ENCODE data around the gene SSU72.
"Not testable (repeated sequence)": the region's sequence is repeated elsewhere in the genome, so short reads cannot be mapped to it uniquely, and the experiment has no call there.

SSU72 gene

DNA sequence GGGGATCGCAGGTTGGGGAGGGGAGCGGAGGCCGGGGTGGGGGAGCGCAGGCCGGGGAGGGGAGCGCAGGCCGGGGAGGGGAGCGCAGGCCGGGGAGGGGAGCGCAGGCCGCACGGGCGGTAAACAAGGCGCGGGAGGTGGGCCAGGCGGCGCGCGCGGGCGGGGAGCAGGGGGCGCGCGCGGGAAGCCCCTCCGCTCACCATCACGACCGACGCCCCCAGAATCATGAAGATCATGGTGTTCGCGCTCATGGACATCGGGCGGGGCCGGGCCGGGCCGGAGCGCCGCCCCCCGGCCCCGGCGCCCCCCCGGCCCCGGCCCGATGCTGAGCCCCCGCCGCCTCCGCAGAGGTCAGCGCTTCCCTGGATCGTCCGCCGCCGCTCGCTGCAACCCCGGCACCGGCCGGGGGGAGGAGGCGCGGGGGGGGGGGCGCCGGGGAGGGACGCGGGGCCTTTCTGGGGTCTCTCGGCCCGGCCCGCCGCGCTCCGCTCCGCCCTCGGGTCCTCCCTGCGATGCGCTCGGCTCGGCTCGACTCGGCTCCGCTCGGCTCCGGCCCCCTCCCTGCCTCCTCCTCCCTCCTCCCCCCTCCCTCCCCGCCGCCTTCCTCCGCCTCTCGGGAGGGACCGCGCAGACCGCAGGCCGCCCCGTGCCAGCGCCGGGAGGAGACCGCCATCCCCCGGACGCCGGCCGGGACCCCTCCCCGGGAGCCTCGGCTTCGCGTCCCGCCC is 34.4 kb downstream of the SSU72 start, which contains the start of gene TMEM240:
TSS of gene TMEM240 (minus strand) at position 535 of the 728 bp plus-strand sequence. CDS start at position 257, 278 bp downstream.
- peak; percentile 71 for DNase-seq

- DNase-seq: no peak
These were observed 35.2 kb downstream of the SSU72 start for GRCh38 chr1:1539310-1540089.

DNA sequence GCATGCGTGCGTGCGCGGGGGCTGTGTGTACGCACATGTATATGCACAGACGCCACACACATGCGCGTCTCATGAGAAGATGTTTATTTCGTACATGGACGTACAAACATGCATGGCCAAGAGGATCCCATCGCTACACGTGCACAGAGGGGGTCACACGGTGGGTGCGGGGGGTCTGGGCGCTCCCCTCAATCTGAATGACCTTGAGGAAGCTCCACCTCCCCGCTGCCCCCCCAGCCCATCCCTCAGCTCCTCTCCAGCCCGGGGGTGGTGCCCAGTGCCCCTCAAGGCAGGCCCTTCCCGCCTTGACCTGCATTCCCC is 35.7 kb downstream of the SSU72 start:
- DNase-seq: no peak

DNA sequence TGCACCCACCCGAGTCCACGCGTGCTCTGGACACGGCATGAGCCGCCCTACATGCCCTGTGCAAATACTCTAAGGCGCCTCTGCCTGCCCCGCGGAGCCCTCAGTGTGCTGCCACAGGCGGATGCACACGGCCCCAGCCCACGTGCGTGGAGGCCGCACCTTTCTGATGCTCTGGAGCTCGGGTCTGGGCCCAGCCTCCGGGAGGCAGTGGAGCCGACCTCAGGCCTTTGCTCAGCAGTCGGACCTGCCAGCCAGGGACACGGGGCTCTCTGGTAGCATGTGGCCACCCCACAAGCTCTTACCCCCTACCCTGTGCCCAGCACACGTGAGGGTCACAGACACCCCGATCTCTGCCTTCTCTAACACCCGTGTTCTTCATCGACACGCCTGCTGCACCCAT is 36.3 kb downstream of the SSU72 start:
- DNase-seq: no peak

GRCh38 chr1:1537626-1538250 is 36.9 kb downstream of the SSU72 start:
- no peak for DNase-seq

DNA sequence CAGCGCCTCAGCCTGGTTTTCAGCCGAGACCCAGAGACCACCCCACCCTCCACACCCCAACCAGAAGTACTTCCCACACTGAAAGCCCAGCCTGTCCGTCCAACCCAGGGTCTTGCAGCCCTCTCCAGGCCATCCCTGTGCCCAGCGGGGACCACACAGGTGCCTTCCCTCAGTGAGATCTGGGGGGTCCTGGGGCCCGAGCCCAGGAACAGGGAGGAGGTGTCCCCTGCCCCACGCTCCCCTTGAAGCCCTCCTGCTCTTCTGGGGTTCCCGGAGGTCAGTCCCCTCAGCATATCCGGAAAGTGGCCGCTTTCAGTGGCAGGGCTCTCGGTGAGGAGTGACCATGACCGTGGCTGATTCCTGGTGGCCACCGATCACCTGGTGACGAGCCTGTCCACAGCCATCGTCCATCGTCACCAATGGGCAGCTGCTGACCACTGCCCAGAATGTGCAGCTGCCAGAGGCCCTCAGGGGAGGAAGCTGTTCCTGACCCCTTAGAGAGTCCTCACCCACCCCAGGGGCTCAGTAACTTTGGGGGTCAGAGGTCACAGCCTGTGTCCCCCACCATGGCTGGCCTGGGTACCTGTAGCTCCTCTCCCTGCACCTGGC is 37.6 kb downstream of the SSU72 start:
- DNase-seq: no peak

- no peak for DNase-seq
These were observed 38.4 kb downstream of the SSU72 start for GRCh38 chr1:1536019-1536937.

GRCh38 chr1:1535201-1536018 is 39.3 kb downstream of the SSU72 start:
- DNase-seq: no peak

- no peak for DNase-seq
These were observed 40.1 kb downstream of the SSU72 start for GRCh38 chr1:1534401-1535154.

GRCh38 chr1:1533894-1534291 is 40.8 kb downstream of the SSU72 start:
- not testable (repeated sequence) for DNase-seq

DNA sequence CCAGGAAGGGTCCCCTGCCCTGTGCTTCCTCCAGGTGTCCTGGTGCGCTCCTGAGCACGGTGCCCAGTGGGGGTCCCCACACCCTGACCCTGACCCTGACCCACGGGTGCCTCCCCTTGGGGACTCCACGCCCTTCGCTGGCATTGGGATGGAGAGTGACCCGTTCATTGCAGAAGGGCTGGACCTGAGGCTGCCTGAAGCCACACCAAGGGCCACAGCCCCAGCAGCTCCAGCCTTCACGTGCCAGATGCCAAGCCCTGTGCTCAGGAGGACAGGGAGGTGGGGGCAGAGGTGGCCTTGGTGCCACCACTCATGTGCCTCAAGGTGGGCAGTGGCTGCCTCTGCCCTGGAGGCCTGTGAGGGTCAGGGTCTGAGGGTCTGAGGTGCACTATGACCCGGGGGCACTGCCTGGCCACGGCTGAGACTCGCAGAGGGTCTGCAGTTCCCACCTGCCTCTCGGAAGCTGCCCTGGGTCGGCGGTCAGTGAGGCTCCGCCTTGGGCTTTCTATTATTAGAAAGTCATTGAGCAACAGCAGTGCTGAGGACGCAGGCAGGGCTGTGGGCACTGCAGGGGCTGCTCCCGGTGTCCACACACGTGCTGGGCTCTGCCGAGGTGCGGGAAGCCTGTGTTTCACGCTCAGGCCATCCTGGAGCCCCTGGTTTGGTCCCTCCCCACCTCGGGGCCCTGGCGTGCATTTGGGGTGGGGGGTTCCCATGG is 41.3 kb downstream of the SSU72 start:
- not testable (repeated sequence) for DNase-seq

- DNase-seq: no peak
These were observed 42.7 kb downstream of the SSU72 start for GRCh38 chr1:1531947-1532346.

DNA sequence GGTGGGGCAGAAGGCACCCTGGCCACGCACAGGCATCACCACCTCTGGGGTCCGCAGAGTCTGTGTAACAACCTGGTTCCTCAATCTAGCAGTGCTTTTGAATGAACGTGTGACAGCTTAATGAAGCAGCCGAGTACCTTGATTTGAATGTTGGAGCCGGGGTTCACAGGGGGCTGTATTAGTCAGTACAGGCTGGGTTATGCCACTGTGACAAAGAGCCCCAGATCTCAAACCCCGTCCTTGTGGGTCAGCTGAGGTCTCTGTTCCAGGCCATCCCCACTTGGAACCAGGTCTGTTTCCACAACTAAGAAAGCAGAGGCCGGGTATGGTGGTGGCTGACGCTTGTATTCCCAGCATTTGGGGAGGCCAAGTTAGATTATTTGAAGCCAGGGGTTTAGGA is 44.7 kb downstream of the SSU72 start:
- DNase-seq: no peak

DNA sequence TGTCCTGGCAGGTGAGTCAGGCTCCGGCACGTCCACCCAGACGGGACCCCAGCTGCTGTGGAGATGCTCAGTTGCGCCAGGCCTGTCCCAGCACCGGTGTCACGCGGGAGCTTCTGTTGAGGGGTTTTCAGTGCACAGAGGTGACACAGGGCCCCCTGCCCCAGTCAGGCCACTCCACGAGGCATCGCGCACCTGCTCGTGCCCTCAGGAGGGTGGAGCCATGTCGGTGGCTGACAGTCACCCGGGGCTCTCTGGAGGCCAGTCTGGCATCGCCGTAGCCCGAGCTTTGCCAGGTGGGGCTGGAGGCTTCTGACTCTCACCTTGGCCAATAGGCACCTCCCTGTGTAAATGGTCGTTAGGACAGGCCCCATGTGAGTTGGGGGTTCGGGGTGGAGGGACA is 45.3 kb downstream of the SSU72 start:
- no peak for DNase-seq

DNA sequence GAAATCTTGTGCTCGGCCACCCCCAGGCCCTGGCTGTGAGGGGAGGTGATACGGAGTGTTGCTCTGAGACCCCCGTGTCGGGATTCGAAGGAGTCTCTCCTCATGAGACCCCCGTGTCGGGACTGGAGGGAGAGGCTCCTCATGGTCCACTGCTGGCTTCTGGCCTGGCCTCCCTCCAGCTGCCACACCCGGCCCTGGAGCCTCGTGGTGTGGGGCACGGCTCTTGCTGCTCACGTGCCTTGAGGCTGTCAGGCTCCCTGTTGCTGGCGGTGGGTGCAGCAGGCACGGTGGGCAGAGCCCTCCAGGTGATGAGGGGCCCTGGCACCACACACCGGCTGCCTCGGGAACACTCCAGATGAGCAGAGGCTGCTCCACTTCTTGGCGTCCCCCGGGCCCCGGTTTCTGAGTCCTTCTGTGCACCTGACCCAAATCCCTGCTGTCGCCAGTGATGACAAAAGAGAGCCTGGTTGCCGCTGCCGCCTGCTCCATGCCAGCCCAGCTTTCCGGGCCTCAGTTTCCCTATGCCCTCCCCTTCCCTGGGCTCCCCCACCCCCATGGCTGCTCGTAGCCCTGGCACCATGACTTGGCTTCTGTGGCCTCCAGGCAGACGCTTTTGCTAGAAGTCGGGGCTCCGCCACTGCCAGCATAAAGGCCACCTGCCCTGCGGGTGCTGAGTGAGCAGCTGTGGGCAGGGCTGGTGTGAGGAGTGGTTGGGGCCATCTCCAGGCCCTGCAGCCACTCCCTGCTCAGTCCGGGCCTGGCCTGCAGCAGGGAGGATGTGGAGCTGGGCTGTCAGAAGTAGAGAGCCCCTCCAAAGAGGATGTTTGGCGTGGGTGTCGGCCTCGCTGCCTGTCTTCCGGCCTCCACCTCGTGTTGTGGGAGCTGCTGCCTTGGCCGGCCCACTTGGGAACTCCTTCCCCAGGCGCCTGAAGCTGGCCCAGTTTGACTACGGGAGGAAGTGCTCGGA is 46.1 kb downstream of the SSU72 start:
- no peak for DNase-seq

DNA sequence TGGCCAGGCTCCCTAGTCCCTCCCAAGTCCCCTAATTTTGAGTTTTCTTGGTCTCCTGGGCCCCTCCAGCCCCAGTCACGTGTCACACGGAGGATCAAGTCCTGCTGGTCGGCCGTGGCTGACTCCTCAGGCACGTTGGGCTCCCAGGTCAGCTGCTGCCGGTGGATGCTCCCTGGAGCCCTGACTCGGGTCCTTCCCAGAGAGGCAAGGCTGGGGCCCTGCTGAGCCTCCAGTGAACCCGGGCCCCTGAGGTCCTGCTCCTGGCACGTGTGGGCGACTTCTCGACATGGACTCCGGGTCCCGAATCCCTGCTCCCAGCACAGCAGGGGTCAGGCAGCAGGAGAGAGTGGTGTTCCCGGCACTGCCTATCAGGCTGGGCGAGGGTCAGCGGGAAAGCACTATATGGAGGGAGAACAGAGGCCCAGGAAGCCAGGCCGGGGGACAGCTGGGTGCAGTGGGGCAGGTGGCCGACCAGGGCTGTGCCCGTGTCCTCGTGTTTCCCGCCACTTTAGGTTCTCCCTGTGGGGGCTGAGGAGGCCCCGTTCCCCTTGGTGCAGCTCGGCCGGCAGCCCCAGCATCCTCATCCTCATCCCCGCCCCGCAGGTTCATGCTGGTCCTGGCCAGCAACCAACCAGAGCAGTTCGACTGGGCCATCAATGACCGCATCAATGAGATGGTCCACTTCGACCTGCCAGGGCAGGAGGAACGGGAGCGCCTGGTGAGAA is 47.4 kb downstream of the SSU72 start:
- no peak for DNase-seq

DNA sequence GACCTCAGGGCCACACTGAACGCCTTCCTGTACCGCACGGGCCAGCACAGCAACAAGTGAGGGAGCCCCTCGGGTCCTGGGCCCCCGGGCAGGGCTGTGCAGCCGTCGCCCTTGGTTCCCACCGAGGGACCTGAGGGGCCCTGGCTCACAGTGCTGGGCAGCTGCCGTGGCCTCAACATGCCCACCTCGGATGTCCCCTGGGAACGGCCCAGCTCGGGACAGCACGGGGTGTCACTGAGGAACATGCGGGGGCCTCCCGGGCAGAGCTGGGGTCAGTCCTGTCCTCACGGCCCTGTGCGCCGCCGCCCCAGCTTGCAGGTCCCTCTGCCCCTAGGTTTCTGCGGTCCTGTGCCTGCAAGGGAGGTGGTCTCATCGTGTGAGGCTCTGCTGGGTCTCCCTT is 48.2 kb downstream of the SSU72 start:
- DNase-seq: not testable (repeated sequence)

GRCh38 chr1:1524750-1525383 is 49.8 kb downstream of the SSU72 start:
- not testable (repeated sequence) for DNase-seq

All from NCI-H1436 (cell line).